ENCODE measurements around the gene MLLT1.

The MLLT1 gene

GRCh38 chr19:6188811-6189210 lies 91.0 kb downstream of the MLLT1 start:
- H3K27ac ChIP-seq, result no peak overlapping the region
- H3K4me3 ChIP-seq, result no peak overlapping the region

- H3K27ac ChIP-seq, result no peak overlapping the region
- H3K4me3 ChIP-seq, result no peak overlapping the region
Measured at GRCh38 chr19:6187374-6187773, 92.4 kb downstream of the MLLT1 start.

- H3K27ac ChIP-seq, result no peak overlapping the region
Measured at GRCh38 chr19:6185835-6186834, 93.6 kb downstream of the MLLT1 start.

GRCh38 chr19:6185093-6185834 lies 94.5 kb downstream of the MLLT1 start:
- Histone ChIP-seq H3K4me3 (no peak overlapping the region), H3K27ac (no peak overlapping the region)

More at GRCh38 chr19:6185835-6186834, 93.6 kb downstream of the MLLT1 start:
- no peak overlapping the region for H3K4me3 ChIP-seq

- no peak overlapping the region for H3K4me3 ChIP-seq
Measured at GRCh38 chr19:6181119-6181518, 98.7 kb downstream of the MLLT1 start.

GRCh38 chr19:6173190-6173589 lies 106.6 kb downstream of the MLLT1 start:
- Histone ChIP-seq H3K4me3 (no peak overlapping the region), H3K27ac (no peak overlapping the region)

More at GRCh38 chr19:6181119-6181518, 98.7 kb downstream of the MLLT1 start:
- H3K27ac ChIP-seq, result no peak overlapping the region

- Histone ChIP-seq H3K27ac (no peak overlapping the region), H3K4me3 (no peak overlapping the region)
Measured at GRCh38 chr19:6172074-6172863, 107.5 kb downstream of the MLLT1 start.

- H3K27ac ChIP-seq, result no peak overlapping the region
- H3K4me3 ChIP-seq, result no peak overlapping the region
Measured at GRCh38 chr19:6167115-6167514, 112.7 kb downstream of the MLLT1 start.

- H3K27ac ChIP-seq, result no peak overlapping the region
- H3K4me3 ChIP-seq, result no peak overlapping the region
Measured at GRCh38 chr19:6164906-6165531, 114.8 kb downstream of the MLLT1 start.

- H3K4me3 ChIP-seq, result no peak overlapping the region
- H3K27ac ChIP-seq, result no peak overlapping the region
Measured at GRCh38 chr19:6161271-6161850, 118.4 kb downstream of the MLLT1 start.
